GM12873 (cell line): ENCODE results near the gene USP22.

Experiments used
- TF ChIP-seq, protein P1 (sequence below): IDR thresholded peaks from 2 replicates; pipeline ENCODE4 v1.5.1; 2012; ENCODE audit warnings: low read depth, mild to moderate bottlenecking, moderate library complexity, low read length, control low read depth; ENCODE audit not compliant: insufficient read depth; ENCODE audit errors: missing control alignments

The USP22 gene

DNA sequence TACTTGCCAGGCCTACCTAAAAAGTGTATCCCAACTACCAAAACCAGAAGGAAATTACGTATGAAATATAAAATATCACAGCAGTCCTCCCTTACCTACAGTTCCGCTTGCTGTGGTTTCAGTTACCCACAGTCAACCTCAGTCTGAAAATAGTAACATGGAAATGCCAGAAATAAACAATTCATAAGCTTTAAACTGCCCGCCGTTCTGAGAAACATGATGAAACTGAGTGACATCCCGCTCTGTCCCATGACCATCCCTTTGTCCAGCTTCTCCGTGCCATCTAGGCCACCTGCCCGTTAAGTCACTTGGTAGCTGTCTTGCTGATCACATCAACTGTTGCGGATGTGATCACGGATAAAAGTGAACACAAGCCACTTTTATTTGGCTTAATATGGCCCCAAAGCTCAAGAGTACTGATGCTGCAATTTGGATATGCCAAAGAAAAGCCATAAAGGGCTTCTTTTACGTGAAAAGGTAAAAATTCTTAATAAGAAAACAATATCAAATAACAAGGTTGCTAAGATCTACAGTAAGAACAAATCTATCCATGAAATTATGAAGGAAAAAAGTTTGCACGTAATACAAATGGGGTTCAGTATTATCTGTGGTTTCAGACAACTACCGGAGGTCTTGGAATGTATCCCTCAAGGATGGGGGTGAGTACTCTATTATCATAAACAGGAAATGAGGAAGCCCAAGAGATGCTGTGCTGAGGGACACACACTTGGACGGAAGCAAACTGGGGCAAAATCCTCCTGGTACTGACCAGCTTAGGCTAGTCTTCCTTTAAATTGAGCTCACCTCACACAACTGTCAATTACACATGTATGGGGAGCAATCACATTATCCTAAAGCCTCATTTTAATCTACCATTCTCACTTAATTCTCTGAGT lies 8.2 kb downstream of the USP22 start:
- TF ChIP-seq, protein P1, sequence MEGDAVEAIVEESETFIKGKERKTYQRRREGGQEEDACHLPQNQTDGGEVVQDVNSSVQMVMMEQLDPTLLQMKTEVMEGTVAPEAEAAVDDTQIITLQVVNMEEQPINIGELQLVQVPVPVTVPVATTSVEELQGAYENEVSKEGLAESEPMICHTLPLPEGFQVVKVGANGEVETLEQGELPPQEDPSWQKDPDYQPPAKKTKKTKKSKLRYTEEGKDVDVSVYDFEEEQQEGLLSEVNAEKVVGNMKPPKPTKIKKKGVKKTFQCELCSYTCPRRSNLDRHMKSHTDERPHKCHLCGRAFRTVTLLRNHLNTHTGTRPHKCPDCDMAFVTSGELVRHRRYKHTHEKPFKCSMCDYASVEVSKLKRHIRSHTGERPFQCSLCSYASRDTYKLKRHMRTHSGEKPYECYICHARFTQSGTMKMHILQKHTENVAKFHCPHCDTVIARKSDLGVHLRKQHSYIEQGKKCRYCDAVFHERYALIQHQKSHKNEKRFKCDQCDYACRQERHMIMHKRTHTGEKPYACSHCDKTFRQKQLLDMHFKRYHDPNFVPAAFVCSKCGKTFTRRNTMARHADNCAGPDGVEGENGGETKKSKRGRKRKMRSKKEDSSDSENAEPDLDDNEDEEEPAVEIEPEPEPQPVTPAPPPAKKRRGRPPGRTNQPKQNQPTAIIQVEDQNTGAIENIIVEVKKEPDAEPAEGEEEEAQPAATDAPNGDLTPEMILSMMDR, result no peak

DNA sequence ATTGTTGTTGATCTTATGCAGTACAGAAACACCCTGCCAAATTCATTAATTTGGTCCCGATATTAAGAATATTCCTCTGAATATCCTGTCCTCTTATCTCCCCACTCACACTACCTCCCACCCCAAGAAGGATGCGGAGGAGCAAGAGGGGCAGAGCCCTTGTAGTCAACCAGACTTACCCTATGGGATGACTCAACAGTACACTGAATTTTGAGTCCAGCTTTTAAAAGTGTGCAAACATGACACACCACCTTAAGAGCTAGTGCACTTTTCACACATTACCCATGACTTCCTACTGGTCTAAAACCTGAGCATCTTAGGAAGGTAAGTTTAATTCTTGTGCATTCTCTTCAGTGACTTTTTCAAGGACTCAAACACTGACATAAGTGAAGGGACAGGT lies 9.5 kb downstream of the USP22 start:
- TF ChIP-seq, protein P1, result no peak

DNA sequence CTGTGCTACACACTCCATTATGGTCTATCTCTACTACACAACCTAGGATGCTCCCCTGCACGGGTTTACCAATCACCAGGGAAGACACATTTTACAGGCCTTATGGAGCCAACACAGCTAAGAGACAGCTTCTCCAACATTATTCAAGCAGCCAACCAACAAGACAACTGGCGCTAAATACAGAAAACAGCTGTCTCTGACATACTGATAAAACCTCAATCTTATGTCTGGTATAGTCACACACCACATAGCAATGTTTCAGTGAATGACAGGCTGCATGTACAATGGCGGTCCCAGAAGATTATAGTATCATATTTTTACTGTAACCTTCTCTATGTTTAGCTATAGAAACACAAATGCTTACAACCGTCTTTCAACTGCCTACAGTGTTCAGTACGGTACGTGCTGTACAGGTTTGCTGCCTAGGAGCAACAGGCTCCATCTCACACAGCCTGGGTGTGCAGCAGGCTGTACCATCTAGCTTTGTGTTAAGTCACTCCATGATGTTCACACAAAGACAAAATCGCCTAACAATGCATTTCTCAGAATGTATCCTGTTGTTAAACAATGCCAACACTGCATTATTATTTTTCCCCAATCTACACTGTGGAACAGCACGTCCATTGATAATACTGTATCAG lies 10.9 kb downstream of the USP22 start:
- TF ChIP-seq, protein P1, result no peak

DNA sequence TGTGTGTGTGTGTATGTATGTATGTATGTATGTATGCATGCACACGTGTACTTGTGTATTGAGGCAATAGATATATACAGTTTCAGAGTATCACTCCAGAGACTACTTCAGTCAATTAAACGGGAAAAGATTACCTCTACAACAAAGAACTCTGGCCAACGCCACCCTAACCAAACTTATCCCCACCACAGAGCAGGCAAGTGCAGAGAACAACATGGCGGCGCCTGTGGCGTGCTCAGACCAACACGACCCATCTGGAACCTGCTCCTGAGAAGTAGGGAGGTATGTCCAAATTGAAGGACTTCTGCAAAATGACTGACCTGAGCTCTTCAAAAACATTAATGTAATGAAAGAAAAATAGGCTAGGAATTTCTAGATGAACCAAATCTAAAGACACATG lies 12.4 kb downstream of the USP22 start:
- TF ChIP-seq, protein P1, result no peak

DNA sequence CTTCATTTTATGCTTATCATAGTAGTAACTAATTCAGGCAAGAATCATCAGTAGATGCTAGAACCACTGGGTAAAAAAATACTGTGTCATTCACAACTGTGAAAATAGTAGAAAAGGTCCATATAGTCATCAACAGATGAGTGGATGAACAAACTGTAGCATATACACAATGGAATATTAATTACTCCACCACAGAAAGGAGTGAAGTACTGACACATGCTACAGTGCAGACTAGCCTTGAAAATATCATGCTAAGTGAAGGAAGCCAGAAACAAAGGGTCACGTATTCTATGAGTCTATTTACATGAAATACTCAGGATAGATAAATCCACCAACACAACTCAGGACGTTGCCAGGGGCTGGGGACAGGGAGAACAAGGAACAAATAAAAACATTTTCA lies 13.3 kb downstream of the USP22 start:
- TF ChIP-seq, protein P1, result no peak

DNA sequence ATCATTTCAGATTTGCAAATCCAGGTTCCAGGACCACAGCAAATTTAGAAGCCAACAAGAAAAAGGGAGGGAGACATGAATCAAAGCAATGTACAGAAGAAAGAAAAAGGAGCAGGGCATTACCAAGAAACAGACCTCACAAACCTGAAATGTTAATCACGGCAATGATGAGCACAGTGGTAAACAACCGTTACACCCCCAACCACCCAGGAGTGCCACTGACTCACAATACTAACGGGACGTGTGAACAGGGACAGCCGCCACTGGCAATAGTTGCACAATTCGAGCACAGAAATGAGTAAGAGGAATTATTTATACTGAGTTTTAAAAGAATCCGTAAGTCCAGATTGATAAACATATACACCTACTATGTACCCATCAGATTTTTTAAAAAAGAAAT lies 13.8 kb downstream of the USP22 start:
- TF ChIP-seq, protein P1, result no peak

DNA sequence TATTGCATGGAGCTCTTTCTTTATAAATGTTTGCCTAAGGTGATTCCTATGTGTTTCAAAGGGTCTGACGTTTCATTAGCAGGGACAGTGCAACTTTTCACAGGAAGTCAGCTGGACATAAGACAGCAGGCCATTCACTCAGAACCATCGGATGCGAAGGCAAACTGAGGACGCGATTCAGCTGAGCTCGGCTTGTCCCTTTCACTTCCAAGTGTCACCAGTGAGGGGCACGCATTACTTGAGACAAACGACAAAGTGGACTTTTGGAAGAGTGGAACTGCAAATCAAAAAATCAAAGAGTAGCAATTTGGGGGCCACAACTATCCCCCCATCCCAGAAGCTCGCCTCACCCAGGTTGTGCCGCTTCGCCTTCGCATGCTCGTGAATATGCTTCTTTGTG lies 14.6 kb downstream of the USP22 start:
- TF ChIP-seq, protein P1, result no peak
